Measurements from ENCODE around the gene OPA1. TPM values are rescaled to one million over a fixed set of nuclear protein-coding genes. Genes with fewer than 3 reads are reported as not detected.

OPA1 gene
- total RNA-seq, 1 donor from 2014 or later: 19.5 TPM

DNA sequence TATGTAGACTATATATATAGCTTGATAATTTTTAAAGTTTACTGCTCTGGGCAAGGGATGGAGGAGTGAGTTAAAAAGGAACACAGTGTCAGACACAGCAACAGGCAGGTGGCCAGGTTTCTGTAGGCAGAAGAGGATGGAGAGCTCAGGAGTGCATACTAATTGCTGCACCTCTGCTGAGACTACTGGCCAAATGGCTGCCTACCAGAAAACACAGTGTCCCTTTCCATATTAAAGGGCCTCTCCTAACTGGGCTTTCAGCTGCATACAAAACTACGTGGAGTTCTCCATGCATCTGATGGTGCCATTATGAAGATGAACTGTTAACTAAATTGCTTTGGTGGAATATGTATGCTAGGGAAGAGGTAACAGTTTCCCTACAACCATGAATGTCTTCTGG, 40.1 kb upstream of the OPA1 start:
- H3K4me1 ChIP-seq: no peaks in the 10 kb centered on the region
- no peaks in the 10 kb centered on the region for H3K9me3 ChIP-seq
- TF ChIP-seq, protein P1, sequence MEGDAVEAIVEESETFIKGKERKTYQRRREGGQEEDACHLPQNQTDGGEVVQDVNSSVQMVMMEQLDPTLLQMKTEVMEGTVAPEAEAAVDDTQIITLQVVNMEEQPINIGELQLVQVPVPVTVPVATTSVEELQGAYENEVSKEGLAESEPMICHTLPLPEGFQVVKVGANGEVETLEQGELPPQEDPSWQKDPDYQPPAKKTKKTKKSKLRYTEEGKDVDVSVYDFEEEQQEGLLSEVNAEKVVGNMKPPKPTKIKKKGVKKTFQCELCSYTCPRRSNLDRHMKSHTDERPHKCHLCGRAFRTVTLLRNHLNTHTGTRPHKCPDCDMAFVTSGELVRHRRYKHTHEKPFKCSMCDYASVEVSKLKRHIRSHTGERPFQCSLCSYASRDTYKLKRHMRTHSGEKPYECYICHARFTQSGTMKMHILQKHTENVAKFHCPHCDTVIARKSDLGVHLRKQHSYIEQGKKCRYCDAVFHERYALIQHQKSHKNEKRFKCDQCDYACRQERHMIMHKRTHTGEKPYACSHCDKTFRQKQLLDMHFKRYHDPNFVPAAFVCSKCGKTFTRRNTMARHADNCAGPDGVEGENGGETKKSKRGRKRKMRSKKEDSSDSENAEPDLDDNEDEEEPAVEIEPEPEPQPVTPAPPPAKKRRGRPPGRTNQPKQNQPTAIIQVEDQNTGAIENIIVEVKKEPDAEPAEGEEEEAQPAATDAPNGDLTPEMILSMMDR (IDR thresholded peaks at IDR 0.05): no peak
- H3K4me3 ChIP-seq: no peak overlapping the region
- DNase-seq (ENCODE audit: low spot score in 2 of 2): no peak
- no peak overlapping the region for H3K27ac ChIP-seq
- intact Hi-C loops (cut with DNase I): no loop called here
- H3K27me3 ChIP-seq: no peaks in the 10 kb centered on the region
- no peaks in the 10 kb centered on the region for H3K36me3 ChIP-seq

DNA sequence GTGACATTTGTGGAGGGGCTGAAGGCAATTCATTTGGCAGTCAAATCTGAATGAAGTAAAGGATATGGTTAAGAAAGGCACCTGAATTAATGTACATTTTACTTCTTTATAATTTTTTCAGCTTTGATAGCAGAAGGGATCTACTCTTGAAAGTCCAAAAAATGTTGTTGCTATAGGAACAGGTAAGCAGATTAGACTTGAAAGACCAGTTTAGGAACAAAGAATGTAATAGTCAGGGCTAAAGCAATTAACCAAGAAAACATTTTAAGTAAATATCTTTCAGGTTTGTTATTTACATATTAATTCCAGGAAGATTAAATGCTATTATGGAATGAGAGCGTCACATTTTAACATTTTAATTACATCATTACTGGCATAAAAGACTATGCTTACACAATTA, 39.4 kb upstream of the OPA1 start:
- DNase-seq (ENCODE audit: low spot score in 2 of 2): no peak
- Histone ChIP-seq H3K27me3 (no peaks in the 10 kb centered on the region), H3K4me3 (no peak overlapping the region), H3K4me1 (no peaks in the 10 kb centered on the region), H3K36me3 (no peaks in the 10 kb centered on the region), H3K27ac (no peak overlapping the region), H3K9me3 (no peaks in the 10 kb centered on the region)
- TF ChIP-seq, protein P1 (IDR thresholded peaks at IDR 0.05): no peak
- intact Hi-C loops (cut with DNase I): no loop called here

DNA sequence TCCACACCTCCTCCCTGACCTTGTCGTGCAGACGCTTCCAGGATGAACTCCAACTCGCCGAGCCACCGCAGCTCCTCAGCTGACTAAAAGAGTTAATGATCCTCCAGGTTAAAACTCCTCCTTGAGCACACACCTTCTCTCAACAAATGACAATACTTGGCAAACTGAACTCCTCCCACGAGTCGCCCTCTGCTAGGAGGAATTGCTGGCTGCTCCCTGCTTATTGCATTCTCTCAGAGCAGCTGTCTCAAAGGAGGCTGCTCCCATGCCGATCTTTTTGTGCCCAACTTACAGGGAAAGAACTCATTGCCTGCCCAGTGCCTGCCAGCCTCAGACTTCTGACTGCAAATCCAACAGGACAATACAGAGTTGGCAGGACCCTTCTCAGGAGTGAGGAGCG, 38.2 kb upstream of the OPA1 start, which contains the start of gene ATP13A4:
TSS of gene ATP13A4 (minus strand) at position 85 of the 400 bp plus-strand sequence. CDS start 96 bp downstream, outside the sequence.
- TF ChIP-seq, protein P1 (IDR thresholded peaks at IDR 0.05): no peak

DNA sequence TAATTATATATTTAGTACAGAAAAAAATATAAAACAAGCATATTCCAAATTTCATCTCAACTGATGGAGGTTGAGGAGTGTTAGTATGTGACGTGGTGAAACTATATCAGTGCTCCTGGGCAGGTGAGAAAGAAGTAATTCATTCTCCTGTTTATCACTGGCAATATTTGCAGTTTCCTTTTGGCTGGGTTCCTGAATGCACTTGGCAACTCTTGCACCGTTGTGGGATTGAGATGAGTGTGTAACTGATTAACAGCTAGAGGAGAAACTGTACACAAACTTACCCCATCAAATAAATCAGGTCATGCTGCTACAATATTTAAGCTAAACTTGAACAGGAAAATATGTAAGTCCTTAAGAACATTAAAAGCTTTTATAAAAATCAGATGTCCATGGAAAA, 36.2 kb upstream of the OPA1 start:
- Histone ChIP-seq H3K36me3 (no peaks in the 10 kb centered on the region), H3K27me3 (no peaks in the 10 kb centered on the region), H3K27ac (no peak overlapping the region), H3K4me1 (no peaks in the 10 kb centered on the region), H3K9me3 (no peaks in the 10 kb centered on the region), H3K4me3 (no peak overlapping the region)
- intact Hi-C loops (cut with DNase I): no loop called here
- no peak for DNase-seq (ENCODE audit: low spot score in 2 of 2)
- TF ChIP-seq, protein P1 (IDR thresholded peaks at IDR 0.05): no peak

More for the DNA sequence above, 38.2 kb upstream of the OPA1 start, which contains the start of gene ATP13A4:
- Histone ChIP-seq H3K36me3 (no peaks in the 10 kb centered on the region), H3K9me3 (no peaks in the 10 kb centered on the region), H3K4me1 (no peaks in the 10 kb centered on the region), H3K27me3 (no peaks in the 10 kb centered on the region), H3K4me3 (no peak within 1 kb of the TSS), H3K27ac (no peak within 1 kb of the TSS)
- no peak for DNase-seq (ENCODE audit: low spot score in 2 of 2)
- intact Hi-C loops (cut with DNase I): no loop called here

DNA sequence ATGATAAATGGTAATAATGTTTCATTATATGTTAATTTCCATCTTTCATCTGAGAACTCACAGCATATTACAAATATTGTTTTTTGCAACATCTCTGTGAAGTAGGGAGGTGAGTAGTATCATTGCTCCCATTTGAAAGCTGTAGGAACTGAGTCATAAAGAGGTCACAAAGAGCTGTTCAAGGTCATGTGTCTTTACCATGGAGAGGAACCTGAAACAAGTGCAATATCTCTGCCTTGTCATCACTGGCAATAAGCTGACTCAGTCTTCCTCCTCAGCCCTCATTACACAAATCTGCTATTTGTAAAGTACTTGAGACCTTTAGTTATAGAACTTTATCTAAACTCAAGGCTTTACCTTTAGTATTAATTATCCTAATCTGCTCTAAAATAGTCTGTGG, 33.9 kb upstream of the OPA1 start:
- H3K36me3 ChIP-seq: no peaks in the 10 kb centered on the region
- DNase-seq (ENCODE audit: low spot score in 2 of 2): no peak
- H3K4me3 ChIP-seq: no peak overlapping the region
- H3K4me1 ChIP-seq: no peaks in the 10 kb centered on the region
- no peak overlapping the region for H3K27ac ChIP-seq
- no peaks in the 10 kb centered on the region for H3K27me3 ChIP-seq
- intact Hi-C loops (cut with DNase I): no loop called here
- TF ChIP-seq, protein P1 (IDR thresholded peaks at IDR 0.05): no peak
- H3K9me3 ChIP-seq: no peaks in the 10 kb centered on the region

- Histone ChIP-seq H3K4me3 (no peak overlapping the region), H3K27me3 (no peaks in the 10 kb centered on the region), H3K4me1 (no peaks in the 10 kb centered on the region), H3K27ac (no peak overlapping the region), H3K36me3 (no peaks in the 10 kb centered on the region), H3K9me3 (no peaks in the 10 kb centered on the region)
- intact Hi-C loops (cut with DNase I): no loop called here
- TF ChIP-seq, protein P1 (IDR thresholded peaks at IDR 0.05): no peak
- no peak for DNase-seq (ENCODE audit: low spot score in 2 of 2)
Observed at GRCh38 chr3:193560091-193560490, 32.9 kb upstream of the OPA1 start.

Measured in ascending aorta (tissue), 2 donors.